Measurements from ENCODE around the gene CPNE8.

- TF ChIP-seq CTCF (optimal IDR thresholded peaks at IDR 0.05 in 1 of 3, IDR thresholded peaks at IDR 0.05 in 1 of 3, conservative IDR thresholded peaks at IDR 0.05 in 1 of 3; ENCODE audit: extremely low read depth in 1 of 3, insufficient read depth in 2 of 3, low read length in 3 of 3) (no peak), EZH2 (IDR thresholded peaks at IDR 0.05; ENCODE audit: low read length) (no peak)
Measured at GRCh38 chr12:38895446-38895845, 9.9 kb downstream of the CPNE8 start.
